SHP77 (cell line): ENCODE results near the gene ZNF24.
A peak's percentile ranks its signal among the peaks of the same experiment; 100 is the strongest.

Experiments
- DNase-seq, 2 experiments: peaks; one replicate each; lab custom pipeline; 2025; lab: John Stamatoyannopoulos, UW

ZNF24 gene

DNA sequence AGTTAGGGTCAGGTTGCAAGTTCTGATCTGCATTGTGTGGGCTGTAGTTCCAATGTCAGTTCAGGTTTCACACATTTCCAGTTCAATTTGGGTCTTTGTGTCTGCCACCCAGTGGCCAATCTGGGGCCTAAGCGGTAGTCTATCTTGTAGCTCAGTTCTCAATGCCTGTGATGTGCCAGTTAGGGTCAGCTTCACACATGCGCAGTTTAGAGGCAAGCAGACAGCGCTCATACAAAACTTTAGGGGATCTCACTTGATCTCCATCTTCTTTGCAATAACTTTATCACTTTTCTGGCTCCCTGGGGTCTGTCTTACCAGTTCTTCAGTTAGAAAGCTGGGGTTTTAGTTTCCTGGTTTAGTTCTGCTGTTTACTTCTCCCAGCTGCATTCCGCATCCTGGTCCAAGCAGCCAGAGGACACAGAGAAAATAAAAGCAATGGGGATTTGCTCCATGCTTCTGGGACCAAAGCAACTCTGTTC, 11.0 kb upstream of the ZNF24 start:
- DNase-seq = peak; percentile 87 to 90

DNA sequence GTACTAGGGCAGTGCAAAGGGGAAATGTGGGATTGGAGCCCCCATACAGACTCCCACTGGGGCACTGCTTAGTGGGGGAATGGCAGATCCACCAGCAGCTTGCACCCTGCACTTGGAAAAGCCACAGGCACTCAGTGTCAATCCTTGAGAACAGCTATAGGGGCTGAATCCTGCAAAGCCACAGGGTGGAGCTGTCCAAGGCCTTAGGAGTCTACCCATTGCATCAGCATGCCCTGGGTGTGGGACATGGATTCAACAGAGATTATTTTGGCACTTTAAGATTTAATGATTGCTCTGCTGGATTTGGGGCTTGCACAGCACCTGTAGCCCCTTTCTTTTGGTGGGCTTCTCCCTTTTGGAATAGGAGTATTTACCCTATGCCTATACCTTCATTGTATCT, 8.6 kb upstream of the ZNF24 start:
- no peak for DNase-seq

DNA sequence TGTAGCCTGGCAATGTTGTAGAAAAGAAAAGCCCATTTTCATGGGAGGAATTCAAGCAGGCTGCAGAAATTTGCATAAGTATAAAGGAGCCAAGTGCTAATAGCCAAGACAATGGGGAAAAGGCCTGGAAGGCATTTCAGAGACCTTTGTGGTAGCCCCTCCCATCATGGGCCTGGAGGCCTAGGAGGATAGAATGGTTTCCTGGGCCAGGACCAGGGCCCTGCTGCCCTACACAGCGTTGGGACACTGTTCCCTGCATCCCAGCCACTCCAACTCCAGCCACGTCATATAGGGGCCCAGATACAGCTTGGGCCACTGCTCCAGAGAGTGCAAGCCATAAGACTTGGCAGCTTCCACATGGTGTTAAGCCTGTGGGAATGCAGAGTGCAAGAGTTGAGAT, 8.1 kb upstream of the ZNF24 start:
- DNase-seq = no peak

DNA sequence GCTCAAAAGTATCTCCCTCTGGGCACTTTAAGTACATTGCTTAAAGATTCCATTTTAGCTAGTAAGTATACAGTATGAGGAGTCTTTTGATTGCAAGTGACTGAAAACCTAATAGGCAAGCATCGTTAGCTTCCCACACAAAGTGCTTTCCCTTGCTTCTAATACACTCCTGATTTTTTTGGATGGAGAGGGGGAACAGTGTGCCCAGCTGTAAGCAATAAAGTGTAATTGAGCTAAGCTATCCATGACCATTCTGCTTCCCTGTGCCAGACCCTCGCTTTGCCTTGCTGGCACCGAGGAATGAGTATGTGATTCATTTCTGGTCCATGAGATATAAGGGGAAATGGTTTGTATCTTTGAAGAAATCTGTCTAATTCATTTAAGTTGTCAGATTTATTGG, 3.8 kb upstream of the ZNF24 start:
- no peak for DNase-seq

DNA sequence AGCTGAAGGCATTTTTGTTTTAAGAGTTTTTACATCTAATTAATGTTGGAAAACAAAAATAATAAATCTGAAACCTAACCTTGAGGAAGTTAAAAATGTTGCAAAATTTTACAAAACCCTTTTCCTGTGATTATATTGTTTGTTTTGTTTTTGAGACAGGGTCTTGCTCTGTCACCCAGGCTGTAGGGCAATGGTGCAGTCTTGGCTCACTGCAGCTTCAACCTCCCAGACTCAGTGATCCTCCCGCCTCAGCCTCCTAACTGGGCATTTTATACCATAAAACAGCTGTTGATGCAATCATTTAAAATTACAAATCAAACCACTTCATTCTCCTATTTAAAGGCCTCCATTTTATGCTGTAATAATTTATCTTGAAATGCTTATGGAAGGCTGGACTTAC, 1.7 kb upstream of the ZNF24 start:
- no peak for DNase-seq

DNA sequence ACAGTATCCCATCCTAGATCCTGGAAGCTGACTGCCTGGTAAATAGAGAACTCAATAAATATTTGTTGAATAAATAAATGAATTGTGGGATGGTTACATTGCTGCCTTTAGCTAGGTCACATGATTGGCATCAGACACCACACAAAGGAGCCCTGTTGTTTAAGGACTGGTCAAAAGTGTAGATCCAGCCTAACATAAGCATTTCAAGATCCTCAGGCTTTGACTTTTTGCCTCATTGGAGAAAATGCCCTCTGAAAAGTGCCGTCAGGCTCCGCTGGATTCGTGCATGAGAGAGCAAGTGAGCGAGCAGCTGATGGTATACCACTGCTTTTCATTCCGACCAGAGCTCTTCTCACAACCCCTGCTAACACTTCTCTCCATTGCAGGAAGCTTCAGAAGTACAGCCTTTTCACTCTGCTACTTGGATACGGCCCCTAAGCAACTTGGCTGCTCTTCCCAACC, 1.3 kb upstream of the ZNF24 start:
- peak; percentile 45 to 67 for DNase-seq

DNA sequence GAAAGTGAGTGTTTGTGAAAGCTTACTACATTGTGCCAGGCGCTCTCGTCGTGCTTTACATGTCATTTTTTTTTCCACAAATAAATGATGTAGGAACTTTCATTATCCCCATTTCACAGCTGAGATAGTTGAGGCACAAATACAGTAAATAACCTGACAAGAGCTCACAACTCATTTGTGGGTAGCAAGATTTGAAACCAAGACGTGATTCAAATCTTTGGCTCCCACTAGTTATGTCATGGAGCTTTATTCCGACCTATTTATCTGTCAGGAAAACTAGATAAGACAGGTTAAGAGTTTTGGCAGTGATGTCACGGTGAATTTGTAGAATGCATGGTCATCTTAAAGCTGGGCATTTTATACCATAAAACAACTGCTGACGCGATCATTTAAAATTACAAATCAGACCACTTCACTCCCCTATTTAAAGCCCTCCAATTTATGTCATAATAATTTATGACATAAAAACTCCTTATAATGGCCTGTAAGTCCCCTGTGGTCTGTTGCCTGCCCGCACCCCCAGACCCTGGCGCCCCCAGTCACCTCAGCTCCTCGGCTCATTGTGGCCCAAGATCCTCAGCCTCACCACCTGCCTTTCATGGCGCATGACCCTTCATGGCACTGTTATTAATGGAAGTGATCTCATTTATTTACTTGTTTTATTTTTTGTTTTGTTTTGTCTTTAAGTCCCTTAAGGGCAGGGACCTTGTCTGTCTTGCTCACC, 678 bp upstream of the ZNF24 start:
- peak; percentile 55 to 67 for DNase-seq

DNA sequence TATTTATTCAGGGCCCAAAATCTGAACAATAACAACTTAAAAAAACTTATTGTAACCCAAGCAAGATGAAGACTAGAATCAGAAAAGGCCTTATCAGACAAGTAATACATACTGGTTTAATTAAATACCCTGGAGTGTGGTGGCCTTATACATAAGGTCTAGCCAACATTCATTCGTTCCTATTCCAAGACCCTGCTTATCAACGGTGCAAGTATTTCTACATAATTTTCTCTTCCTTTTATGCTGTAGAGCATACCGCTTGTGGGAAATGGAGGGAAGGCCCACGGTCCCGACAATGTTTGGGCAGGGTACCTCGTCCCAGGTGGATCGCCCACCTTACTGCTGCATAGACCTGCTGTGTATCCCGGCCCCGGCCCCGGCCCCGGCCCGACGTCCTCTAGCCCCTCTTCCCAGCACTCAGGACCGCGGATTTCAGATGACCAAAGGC, 708 bp downstream of the ZNF24 start:
- no peak for DNase-seq

DNA sequence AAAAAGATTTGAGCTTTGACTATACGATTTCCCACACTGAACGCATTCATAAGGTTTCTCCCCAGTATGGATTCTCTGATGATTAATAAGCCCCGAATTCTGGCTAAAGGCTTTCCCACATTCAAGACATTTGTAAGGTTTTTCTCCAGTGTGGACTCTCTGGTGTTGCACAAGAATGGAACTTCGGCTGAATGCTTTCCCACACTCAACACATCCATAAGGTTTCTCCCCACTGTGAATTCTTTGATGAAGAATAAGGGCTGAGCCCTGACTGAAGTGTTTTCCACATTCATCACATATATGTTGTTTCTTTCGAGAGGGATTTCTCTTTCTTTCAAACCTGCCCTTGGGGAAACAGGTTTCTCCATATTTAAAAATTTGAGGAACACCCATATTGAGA, 6.9 kb downstream of the ZNF24 start:
- no peak for DNase-seq

DNA sequence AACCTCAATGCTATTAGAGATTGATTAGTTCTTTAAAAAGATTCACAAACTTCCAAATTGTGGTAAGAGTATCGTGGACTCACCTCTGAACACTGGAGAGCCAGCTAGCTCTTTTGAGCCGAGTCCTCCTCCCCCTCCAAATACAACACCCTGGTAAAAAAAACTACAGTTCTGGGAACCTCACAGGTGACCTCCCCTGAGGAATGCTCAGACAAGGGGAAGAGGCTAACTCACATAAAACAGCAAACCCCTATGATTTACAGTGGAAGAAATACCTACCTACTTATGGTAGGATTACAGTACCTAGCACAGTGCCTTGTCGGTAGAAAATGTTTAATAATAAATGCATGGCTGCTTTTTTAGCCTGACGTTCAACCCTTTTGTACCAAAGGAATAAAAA, 8.4 kb downstream of the ZNF24 start:
- DNase-seq = no peak

DNA sequence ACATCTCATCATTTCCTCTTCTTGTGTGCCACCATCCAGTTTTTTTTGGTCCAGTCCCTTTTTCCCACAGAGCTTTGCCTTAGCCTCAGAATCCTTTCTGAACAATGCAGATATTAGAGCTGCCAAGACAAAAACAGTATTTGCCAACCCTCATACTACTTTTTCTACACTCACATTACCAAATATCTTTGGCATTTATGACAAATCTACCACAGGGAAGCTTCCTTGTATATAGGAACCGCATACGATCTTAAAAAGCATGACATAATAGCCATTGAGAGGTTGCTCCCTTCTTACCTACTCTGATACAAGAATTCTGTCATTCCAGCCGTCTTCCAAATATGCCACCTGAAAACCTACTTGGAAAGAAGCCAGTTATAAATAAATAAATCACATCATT, 9.4 kb downstream of the ZNF24 start:
- no peak for DNase-seq

DNA sequence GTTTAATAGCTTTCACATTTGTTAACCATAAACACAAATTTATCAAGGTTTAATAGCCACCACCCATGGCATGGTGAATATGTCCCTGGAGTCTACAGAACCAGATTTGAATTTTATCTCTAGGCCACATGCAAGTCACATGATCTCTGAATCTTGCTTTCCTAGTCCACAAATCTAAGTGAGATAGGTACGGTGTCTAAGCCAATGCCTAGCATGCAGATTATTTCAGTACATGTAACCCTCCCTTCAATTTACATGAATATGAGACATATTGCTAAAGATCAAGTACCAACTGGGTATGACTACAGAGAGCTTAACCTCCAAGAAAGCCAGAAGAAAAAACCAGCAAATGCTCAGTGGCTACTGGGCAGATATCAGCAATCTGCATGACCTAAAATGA, 10.0 kb downstream of the ZNF24 start:
- no peak for DNase-seq

DNA sequence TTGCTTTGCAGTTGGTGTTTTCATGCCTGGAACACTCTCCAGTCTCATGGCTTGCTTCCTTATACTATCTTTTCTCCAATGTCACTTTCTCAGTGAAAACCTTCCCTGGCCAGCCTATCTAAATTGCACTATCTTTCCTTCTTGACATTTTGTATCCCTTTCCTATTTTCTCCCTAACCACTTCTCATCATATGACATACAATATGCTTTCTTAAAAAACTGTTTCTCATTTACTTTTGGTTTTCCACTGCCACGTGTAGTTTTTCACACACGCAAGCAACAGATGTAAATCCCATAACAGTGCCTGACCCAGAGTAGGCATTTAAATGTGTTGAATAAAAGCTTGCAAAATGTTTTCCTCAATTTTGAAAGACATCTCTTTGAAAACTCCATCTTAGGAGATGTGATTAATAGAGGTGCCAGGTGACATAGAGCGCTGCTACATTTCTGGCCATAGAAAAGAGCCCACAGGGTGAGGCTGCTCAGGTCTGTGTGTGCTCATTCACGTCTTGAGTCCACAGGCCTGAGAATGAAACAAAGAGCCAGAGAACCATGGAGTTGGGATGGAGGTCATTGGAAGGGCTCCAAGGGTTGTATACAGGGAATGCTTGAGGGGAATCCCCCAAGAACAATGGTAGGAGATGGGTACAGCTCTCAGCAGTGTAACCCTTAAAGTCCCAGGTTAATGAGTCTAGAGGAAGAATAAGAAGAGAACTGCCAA, 12.7 kb downstream of the ZNF24 start:
- no peak for DNase-seq

DNA sequence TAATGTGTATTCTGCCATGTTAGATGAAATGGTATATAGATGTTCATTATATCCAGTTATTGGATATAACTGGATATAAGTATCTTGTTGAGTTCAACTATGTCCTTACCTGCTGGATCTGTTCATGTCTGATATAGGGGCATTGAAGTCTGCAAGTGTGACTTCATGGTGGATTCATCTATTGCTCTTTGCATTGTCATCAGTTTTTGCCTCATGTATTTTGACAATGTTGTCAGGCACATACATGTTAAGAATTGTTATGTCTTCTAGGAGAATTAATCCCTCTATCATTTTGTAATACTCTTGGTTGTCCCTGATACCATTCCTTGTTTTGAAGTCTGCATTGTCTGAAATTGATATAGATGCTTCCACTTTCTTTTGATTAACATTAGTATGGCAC, 15.4 kb downstream of the ZNF24 start:
- no peak for DNase-seq

DNA sequence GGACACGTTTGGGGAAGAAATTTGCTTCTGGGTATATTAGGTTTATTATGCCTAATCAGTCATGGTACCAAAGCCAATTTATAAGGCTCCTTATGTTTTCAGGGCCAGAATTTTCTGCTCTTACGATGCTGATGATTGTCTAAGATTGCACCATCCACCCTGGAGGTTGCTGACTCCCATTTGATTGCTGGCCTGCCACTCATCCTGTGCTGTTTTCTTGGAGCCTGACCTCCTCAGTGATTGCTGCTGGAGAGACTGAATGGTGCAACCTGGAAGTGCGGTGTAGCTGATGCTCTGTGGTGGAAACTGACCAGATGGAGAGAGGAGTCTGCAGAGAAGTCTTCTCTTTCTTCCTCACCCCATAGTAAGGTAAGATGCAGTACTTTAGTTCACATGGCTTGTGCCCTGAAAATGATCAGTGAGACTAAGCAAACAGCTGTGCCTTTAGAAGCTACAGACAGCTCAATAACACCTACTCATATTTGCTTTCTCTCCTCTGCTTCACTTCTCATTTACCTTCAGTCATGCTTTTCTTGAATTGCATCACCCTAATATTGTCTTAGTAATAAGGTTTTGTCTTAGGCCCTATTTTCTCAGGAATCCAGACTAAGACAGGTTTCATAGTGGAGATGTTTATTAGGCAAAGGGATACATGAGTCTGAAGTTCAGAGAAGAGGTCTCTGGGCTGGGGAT, 17.4 kb downstream of the ZNF24 start:
- DNase-seq = no peak

DNA sequence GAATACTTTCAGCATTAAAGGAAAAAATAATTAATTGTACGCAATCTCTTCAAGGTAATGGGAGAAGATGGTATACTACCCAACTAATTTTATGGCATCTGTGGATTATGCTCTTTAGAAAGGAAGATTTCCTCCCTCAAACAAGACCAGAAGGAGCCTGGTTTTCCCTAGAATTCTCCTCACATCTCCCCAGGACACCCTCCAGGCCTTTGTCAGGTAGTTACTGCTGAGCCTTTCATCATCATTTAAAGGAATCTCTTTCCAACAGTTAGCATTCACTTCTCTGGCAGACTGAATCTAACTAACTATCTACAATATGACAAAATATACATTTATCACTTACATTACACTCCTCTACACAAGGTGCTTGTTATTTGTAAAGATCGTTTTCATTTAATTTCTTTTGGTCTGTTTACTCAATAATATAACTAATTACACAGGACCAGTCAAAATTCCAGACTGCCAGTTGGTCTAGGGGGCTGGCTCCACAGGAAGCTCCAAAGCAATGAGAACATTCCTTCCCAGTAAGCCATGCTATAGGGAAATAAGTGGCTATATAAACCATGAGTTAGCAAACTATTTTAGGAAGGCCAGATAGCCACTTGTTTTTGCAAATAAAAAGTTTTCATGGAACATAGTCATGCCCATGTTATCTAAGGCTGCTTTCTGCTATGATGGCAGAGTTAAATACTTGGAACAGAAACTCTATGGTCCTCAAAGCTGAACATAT, 19.1 kb downstream of the ZNF24 start:
- DNase-seq = no peak

DNA sequence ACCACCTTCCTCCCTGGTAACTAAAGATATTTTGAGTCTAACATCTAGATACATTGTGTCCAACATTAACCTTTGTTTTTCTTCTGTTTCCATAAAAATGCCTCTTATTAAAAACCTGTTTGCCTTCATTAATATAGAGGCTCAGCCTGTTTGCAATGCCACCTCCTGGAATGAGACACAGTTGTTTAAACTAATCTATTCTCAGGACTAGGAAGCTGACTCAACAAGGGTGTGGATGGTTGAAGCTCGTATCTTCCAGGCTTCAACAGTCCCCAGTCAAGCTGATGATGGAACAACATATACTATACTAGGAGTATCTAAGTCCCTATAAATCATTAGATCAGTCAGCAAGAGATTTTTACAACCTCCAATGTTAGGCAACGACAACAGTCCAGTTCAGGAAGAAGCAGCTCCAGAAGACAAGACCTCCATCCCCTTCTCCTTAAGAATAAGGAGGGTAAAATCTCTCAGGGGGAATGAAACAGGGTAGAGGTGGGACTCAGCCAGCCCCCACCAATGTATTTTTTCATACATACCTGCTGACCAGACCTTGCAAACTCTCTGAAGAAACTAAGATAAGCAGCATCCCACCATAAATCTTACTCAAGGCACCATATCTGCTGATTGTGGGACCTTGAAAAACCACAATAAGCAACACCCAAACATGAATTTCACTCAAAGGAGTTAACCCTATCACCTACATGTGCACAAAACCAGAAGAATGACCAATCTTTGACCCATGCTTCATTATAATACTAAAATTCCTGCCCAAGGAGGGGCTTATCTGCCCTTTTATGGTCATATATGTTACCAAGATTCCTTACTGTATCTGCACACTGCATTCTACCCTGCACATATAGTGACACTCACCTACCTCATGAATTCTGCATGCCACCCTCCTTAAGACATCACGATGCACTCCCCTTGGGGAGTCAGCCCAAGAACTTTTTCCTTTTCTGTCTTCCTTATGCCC, 21.4 kb downstream of the ZNF24 start:
- DNase-seq = no peak

DNA sequence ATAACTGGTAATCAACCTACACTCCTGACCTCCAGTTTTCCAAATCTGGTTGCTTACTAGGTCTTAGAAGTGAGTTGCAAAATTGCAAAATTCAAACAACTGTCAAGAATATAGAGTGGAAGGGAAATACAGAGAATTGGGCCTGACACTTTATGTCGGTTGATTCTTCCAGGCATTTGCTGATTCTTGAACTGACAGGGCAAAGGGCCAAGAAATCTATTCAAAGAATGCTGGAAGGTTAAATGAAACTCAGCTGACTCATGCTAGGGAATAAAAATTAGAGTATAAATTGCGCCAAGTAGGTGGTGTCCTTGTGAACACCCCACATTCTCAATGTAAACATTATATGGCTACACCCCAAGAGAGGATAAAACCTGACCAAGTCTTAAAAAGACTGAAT, 32.7 kb downstream of the ZNF24 start:
- no peak for DNase-seq

DNA sequence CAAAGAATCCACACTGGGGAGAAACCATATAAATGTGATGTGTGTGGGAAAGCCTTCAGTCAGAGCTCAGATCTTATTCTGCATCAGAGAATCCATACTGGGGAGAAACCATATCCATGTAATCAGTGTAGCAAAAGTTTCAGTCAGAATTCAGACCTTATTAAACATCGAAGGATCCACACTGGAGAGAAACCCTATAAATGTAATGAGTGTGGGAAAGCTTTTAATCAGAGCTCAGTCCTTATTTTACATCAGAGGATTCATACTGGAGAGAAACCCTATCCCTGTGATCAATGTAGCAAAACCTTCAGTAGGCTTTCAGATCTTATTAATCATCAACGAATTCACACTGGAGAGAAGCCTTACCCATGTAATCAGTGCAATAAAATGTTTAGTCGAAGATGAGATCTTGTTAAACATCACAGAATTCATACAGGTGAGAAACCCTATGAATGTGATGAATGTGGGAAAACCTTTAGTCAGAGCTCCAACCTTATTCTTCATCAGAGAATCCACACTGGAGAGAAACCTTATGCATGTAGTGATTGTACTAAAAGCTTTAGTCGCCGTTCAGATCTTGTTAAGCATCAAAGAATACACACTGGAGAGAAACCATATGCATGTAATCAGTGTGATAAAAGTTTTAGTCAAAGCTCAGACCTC, 37.5 kb downstream of the ZNF24 start:
- DNase-seq = no peak

DNA sequence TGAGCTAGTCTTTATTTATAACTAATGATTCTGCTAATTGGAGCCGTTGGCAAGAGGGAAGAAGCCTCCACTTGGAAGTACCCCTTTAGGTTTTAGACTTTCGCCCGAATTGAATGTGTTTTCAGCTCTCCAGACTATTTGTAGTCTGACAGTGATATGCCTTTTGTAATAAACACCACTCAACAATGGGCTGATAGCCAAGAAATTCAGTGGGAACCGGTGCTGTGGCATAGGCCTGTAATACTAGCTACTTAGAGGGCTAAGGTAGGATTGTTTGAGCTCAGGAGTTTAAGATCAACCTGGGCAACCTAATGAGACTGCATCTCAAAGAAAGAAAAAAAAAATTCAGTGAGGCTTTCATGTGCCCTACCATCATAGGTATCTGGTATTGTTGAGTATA, 40.6 kb downstream of the ZNF24 start:
- no peak for DNase-seq
